K562 (cell line): ENCODE measurements around the gene CEP76. TPM values are rescaled to one million over a fixed set of nuclear protein-coding genes. Genes with fewer than 3 reads are reported as not detected.

Experiments
- BACH1 ChIP-seq: fragments of 200-800 bp; sonication (Bioruptor generic); IDR thresholded peaks from 2 replicates; pipeline ENCODE4 v1.6.1; 2016; ENCODE audit warnings: missing genetic modification characterization, missing compliant biosample characterization
- CBFA2T3 ChIP-seq: fragments of 450-650 bp; IDR thresholded peaks from 2 replicates; pipeline ENCODE4 v1.6.1; 2017
- ESRRA ChIP-seq: fragments of 450-650 bp; IDR thresholded peaks from 2 replicates; pipeline ENCODE4 v1.6.1; 2014; ENCODE audit warnings: low read depth, mild to moderate bottlenecking, moderate library complexity, borderline replicate concordance
- MAFG ChIP-seq: fragments of 450-650 bp; conservative IDR thresholded peaks from 2 replicates; pipeline ENCODE4 v1.6.1; 2016; ENCODE audit warnings: missing genetic modification characterization, missing compliant biosample characterization
- NFE2 ChIP-seq: IDR thresholded peaks from 2 replicates; pipeline ENCODE4 v1.6.1; 2014; ENCODE audit warnings: antibody characterized with exemption, low read depth
- YBX1 ChIP-seq: fragments of 450-650 bp; IDR thresholded peaks from 2 replicates; pipeline ENCODE4 v1.7.1; 2016; ENCODE audit warnings: mild to moderate bottlenecking
- ZNF75A ChIP-seq: fragments of 450-650 bp; formaldehyde crosslinking; IDR thresholded peaks from 2 replicates; pipeline ENCODE4 v1.4.0; 2020; ENCODE audit warnings: mild to moderate bottlenecking
- polyA plus RNA-seq, 8 experiments: library from polyadenylated mRNA; depleted of rRNA in 4 of 8; stranded (reverse) in 5 of 8; unstranded in 3 of 8; fragments of >200 nt; fragmentation: Nextera tagmentation in 2 of 8; fragmentation: Illumina TruSeq in 1 of 8; extraction: Ambion mirVana in 2 of 8; extraction: Trizol in 1 of 8; gene quantifications; 2 replicates each; pipeline versions ENCODE4 v1.2.1 to v1.2.3, GENCODE V29; 2011 to 2014; ENCODE audit warnings: inconsistent platforms in 1 of 8, missing spikeins in 1 of 8
- total RNA-seq, 7 experiments: library from RNA; depleted of rRNA in 6 of 7; stranded (reverse); fragments of >200 nt in 6 of 7; fragmentation: Illumina TruSeq in 2 of 7; extraction: Trizol in 2 of 7; gene quantifications; 2 replicates each; pipeline versions ENCODE4 v1.2.1 to v1.2.3, GENCODE V29; 2011 to 2021; ENCODE audit warnings: low replicate concordance in 1 of 7
- TF ChIP-seq, protein P1 (sequence below): sonication (generic); formaldehyde crosslinking; IDR thresholded peaks from 2 replicates; pipeline ENCODE4 v1.8.0; 2022; ENCODE audit warnings: missing genetic modification reagents, mild to moderate bottlenecking, borderline replicate concordance
- TF ChIP-seq, protein P2 (sequence below): fragments of 250-450 bp; sonication (Bioruptor Pico); IDR thresholded peaks from 2 replicates; pipeline ENCODE4 v1.5.0; 2020; ENCODE audit warnings: mild to moderate bottlenecking
- TF ChIP-seq, protein P3 (sequence below), 2 experiments: fragments of 450-650 bp; formaldehyde crosslinking in 1 of 2; IDR thresholded peaks; 2 replicates each; pipeline versions ENCODE4 v1.4.0 to v1.6.1; 2014 to 2020; ENCODE audit warnings: mild to moderate bottlenecking in 2 of 2, borderline replicate concordance in 1 of 2, low read depth in 1 of 2

Gene CEP76
- total and polyA plus RNA-seq, 9 of the 15 experiments (the other 6 are each of a cell fraction or from before 2014, with no cell fraction given): 5.3 to 27.3 (median 19.3) TPM

DNA sequence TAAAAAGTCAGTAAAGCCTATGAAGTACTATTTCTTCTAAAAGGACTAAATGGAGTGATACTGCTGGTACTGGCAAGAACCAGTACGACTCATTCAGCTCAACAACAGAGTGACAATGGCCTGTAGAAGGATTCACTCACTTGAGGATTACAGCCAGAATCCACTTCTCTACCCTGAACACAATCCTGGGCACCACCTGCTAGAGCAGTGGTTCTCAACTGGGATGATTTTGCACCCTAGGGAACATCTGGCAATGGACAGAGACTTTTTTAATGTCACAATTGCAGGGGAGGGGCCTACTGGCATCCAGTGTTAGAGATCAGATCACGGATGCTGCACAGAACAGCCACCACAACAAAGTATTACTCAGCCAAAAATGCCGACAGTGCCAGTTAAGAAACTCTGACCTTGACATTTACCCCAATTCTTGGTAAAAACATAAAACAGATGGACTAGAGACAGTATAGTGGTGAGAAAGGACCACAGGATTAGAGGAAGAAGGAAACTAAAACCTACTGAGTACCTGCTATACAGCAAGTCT is 49.6 kb downstream of the CEP76 start (continued):
- TF ChIP-seq, protein P1, sequence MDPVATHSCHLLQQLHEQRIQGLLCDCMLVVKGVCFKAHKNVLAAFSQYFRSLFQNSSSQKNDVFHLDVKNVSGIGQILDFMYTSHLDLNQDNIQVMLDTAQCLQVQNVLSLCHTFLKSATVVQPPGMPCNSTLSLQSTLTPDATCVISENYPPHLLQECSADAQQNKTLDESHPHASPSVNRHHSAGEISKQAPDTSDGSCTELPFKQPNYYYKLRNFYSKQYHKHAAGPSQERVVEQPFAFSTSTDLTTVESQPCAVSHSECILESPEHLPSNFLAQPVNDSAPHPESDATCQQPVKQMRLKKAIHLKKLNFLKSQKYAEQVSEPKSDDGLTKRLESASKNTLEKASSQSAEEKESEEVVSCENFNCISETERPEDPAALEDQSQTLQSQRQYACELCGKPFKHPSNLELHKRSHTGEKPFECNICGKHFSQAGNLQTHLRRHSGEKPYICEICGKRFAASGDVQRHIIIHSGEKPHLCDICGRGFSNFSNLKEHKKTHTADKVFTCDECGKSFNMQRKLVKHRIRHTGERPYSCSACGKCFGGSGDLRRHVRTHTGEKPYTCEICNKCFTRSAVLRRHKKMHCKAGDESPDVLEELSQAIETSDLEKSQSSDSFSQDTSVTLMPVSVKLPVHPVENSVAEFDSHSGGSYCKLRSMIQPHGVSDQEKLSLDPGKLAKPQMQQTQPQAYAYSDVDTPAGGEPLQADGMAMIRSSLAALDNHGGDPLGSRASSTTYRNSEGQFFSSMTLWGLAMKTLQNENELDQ (CRISPR knock-in tag): no peak
- TF ChIP-seq NFE2 (0 out of 2 replicates have a peak, but pooled peaks have one; percentile 17), YBX1 (no peak), CBFA2T3 (peak; percentile 14; the same call in 1 of the 2 replicates), MAFG (tag) (0 out of 2 replicates have a peak, but pooled peaks have one; percentile 17), BACH1 (tag) (peak; percentile 66; the same call in 1 of the 2 replicates), ZNF75A (no peak), ESRRA (peak; percentile 50; the same call in 1 of the 2 replicates)
- TF ChIP-seq, protein P2, sequence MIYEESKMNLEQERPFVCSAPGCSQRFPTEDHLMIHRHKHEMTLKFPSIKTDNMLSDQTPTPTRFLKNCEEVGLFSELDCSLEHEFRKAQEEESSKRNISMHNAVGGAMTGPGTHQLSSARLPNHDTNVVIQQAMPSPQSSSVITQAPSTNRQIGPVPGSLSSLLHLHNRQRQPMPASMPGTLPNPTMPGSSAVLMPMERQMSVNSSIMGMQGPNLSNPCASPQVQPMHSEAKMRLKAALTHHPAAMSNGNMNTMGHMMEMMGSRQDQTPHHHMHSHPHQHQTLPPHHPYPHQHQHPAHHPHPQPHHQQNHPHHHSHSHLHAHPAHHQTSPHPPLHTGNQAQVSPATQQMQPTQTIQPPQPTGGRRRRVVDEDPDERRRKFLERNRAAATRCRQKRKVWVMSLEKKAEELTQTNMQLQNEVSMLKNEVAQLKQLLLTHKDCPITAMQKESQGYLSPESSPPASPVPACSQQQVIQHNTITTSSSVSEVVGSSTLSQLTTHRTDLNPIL (CRISPR knock-in tag): no peak
- TF ChIP-seq, protein P3, sequence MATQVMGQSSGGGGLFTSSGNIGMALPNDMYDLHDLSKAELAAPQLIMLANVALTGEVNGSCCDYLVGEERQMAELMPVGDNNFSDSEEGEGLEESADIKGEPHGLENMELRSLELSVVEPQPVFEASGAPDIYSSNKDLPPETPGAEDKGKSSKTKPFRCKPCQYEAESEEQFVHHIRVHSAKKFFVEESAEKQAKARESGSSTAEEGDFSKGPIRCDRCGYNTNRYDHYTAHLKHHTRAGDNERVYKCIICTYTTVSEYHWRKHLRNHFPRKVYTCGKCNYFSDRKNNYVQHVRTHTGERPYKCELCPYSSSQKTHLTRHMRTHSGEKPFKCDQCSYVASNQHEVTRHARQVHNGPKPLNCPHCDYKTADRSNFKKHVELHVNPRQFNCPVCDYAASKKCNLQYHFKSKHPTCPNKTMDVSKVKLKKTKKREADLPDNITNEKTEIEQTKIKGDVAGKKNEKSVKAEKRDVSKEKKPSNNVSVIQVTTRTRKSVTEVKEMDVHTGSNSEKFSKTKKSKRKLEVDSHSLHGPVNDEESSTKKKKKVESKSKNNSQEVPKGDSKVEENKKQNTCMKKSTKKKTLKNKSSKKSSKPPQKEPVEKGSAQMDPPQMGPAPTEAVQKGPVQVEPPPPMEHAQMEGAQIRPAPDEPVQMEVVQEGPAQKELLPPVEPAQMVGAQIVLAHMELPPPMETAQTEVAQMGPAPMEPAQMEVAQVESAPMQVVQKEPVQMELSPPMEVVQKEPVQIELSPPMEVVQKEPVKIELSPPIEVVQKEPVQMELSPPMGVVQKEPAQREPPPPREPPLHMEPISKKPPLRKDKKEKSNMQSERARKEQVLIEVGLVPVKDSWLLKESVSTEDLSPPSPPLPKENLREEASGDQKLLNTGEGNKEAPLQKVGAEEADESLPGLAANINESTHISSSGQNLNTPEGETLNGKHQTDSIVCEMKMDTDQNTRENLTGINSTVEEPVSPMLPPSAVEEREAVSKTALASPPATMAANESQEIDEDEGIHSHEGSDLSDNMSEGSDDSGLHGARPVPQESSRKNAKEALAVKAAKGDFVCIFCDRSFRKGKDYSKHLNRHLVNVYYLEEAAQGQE (IDR thresholded peaks at IDR 0.05; ENCODE audit: borderline replicate concordance): peak; percentile 27; the same call in 1 of the 2 replicates
- TF ChIP-seq, protein P3 (CRISPR knock-in tag; IDR thresholded peaks at IDR 0.05; ENCODE audit: low read depth): no peak
